Vagina (tissue), 2 donors: ENCODE measurements around the gene COMMD4. TPM values are rescaled to one million over a fixed set of nuclear protein-coding genes. Genes with fewer than 3 reads are reported as not detected.

Experiments
- DNase-seq, 2 donors: peaks; one replicate each; pipeline ENCODE4 v3.0.0-alpha.2; 2017; ENCODE audit errors: extremely low spot score in 2 of 2
- H3K27ac ChIP-seq: fragments of 200-600 bp; sonication (generic); one replicate; pipeline ENCODE4 v1.5.1; 2019
- H3K27me3 ChIP-seq: fragments of 200-600 bp; sonication (generic); one replicate; pipeline ENCODE4 v1.5.1; 2019
- H3K36me3 ChIP-seq, 2 donors: fragments of 200-600 bp; sonication (generic); one replicate each; pipeline ENCODE4 v1.5.1; 2017 to 2019
- H3K4me1 ChIP-seq: fragments of 200-600 bp; sonication (generic); one replicate; pipeline ENCODE4 v1.5.1; 2019
- H3K4me3 ChIP-seq, 2 donors: fragments of 200-600 bp; sonication (generic); 1 replicate in 1 of 2; 2 replicates in 1 of 2; pipeline ENCODE4 v1.5.1; 2016 to 2019
- H3K9me3 ChIP-seq: fragments of 200-600 bp; sonication (generic); one replicate; pipeline ENCODE4 v1.5.1; 2019
- CTCF ChIP-seq, 3 experiments: fragments of 450-650 bp in 2 of 3; fragments of 200-600 bp in 1 of 3; sonication (generic) in 1 of 3; IDR thresholded peaks; one replicate each; pipeline ENCODE4 v1.5.1; 2017 to 2019; ENCODE audit warnings: antibody characterized with exemption in 3 of 3, mild to moderate bottlenecking in 2 of 3, moderate library complexity in 2 of 3
- POLR2A ChIP-seq, 2 donors: fragments of 450-650 bp; IDR thresholded peaks; one replicate each; pipeline ENCODE4 v1.6.1; 2017; ENCODE audit warnings: antibody characterized with exemption in 2 of 2, mild to moderate bottlenecking in 2 of 2, moderate library complexity in 2 of 2
- POLR2AphosphoS5 ChIP-seq, 2 donors: sonication (generic); formaldehyde crosslinking; IDR thresholded peaks; one replicate each; pipeline ENCODE4 v1.9.0; 2017; ENCODE audit warnings: antibody characterized with exemption in 2 of 2, mild to moderate bottlenecking in 2 of 2, low read depth in 1 of 2; ENCODE audit not compliant: insufficient read depth in 1 of 2
- intact Hi-C: fragments of 100-400 bp; cut with DNase I; formaldehyde crosslinking; loops from one replicate; pipeline ENCODE4 v1.15.1; 2023
- total RNA-seq: library from RNA; depleted of rRNA; stranded (reverse); fragments of >200 nt; gene quantifications from one replicate; pipeline ENCODE4 v1.2.3, GENCODE V29; 2016

Gene COMMD4
- total RNA-seq, 1 donor from 2014 or later: 57.5 TPM

- TF ChIP-seq CTCF (IDR thresholded peaks at IDR 0.05): no peak
- Histone ChIP-seq H3K4me3 (no peak overlapping the region), H3K9me3 (no peaks in the 10 kb centered on the region), H3K27ac (no peak overlapping the region), H3K4me1 (peaks cover 25% of the 10 kb centered on the region), H3K27me3 (no peaks in the 10 kb centered on the region), H3K36me3 (peaks cover 0 to 12% of the 10 kb centered on the region in 2 donors)
- DNase-seq: no peak
- intact Hi-C loops: no loop called here
These were observed 14.9 kb downstream of the COMMD4 start for GRCh38 chr15:75350601-75351361.

- Histone ChIP-seq H3K36me3 (peaks cover 0 to 24% of the 10 kb centered on the region in 2 donors), H3K4me3 (no peak overlapping the region), H3K9me3 (no peaks in the 10 kb centered on the region), H3K27me3 (no peaks in the 10 kb centered on the region), H3K27ac (no peak overlapping the region), H3K4me1 (peaks cover 17% of the 10 kb centered on the region)
- intact Hi-C loops: no loop called here
- TF ChIP-seq POLR2A (IDR thresholded peaks at IDR 0.05): no peak
- TF ChIP-seq CTCF (IDR thresholded peaks at IDR 0.05): no peak
- no peak for TF ChIP-seq POLR2AphosphoS5 (IDR thresholded peaks at IDR 0.05; ENCODE audit: insufficient read depth in 1 of 2, low read depth in 1 of 2)
- DNase-seq: no peak
These were observed 16.6 kb downstream of the COMMD4 start for GRCh38 chr15:75352186-75353080.

GRCh38 chr15:75353604-75354003, 17.7 kb downstream of the COMMD4 start:
- H3K9me3 ChIP-seq: no peaks in the 10 kb centered on the region
- intact Hi-C loops: no loop called here
- H3K4me1 ChIP-seq: peaks cover 13% of the 10 kb centered on the region
- TF ChIP-seq CTCF (IDR thresholded peaks at IDR 0.05) (no peak), POLR2A (IDR thresholded peaks at IDR 0.05) (no peak), POLR2AphosphoS5 (IDR thresholded peaks at IDR 0.05; ENCODE audit: insufficient read depth in 1 of 2, low read depth in 1 of 2) (no peak)
- no peaks in the 10 kb centered on the region for H3K27me3 ChIP-seq
- no peak for DNase-seq
- no peak overlapping the region for H3K4me3 ChIP-seq
- peaks cover 0 to 35% of the 10 kb centered on the region in 2 donors for H3K36me3 ChIP-seq
- no peak overlapping the region for H3K27ac ChIP-seq

GRCh38 chr15:75354454-75354853, 18.6 kb downstream of the COMMD4 start:
- no peak for DNase-seq
- H3K27me3 ChIP-seq: no peaks in the 10 kb centered on the region
- intact Hi-C loops: no loop called here
- H3K9me3 ChIP-seq: no peaks in the 10 kb centered on the region
- H3K36me3 ChIP-seq: peaks cover 0 to 44% of the 10 kb centered on the region in 2 donors
- H3K27ac ChIP-seq: no peak overlapping the region
- no peak for TF ChIP-seq POLR2AphosphoS5 (IDR thresholded peaks at IDR 0.05; ENCODE audit: insufficient read depth in 1 of 2, low read depth in 1 of 2)
- no peak for TF ChIP-seq POLR2A (IDR thresholded peaks at IDR 0.05)
- no peak for TF ChIP-seq CTCF (IDR thresholded peaks at IDR 0.05)
- peaks cover 4% of the 10 kb centered on the region for H3K4me1 ChIP-seq
- H3K4me3 ChIP-seq: no peak overlapping the region
